ENCODE measurements around the gene CCDC183. TPM values are rescaled to one million over a fixed set of nuclear protein-coding genes. Genes with fewer than 3 reads are reported as not detected.

CCDC183 gene
- total RNA-seq, 1 experiment from 2014 or later = 4.2 TPM

DNA sequence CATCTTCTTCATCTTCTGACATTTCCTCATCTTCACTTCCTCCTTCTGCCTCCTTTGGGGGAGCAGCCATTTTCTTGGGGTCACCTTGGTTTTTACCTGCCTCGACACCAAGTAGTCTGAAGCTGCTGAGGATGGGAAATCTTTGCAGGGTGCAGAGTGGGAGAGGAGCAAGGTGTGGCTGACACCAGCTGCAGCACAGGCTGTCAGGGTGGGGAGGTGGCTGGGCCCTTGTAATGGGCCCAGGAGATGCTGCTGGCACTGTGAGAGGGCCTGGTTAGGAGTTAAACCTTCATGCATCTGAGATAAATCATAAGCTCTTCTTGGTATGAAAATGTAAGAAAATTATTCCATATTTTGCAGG is 19.3 kb downstream of the CCDC183 start:
- peaks cover 4% of the 10 kb centered on the region for H3K36me3 ChIP-seq (ENCODE audit: control insufficient read depth, insufficient read depth, low read length)
- TF ChIP-seq, protein P1, sequence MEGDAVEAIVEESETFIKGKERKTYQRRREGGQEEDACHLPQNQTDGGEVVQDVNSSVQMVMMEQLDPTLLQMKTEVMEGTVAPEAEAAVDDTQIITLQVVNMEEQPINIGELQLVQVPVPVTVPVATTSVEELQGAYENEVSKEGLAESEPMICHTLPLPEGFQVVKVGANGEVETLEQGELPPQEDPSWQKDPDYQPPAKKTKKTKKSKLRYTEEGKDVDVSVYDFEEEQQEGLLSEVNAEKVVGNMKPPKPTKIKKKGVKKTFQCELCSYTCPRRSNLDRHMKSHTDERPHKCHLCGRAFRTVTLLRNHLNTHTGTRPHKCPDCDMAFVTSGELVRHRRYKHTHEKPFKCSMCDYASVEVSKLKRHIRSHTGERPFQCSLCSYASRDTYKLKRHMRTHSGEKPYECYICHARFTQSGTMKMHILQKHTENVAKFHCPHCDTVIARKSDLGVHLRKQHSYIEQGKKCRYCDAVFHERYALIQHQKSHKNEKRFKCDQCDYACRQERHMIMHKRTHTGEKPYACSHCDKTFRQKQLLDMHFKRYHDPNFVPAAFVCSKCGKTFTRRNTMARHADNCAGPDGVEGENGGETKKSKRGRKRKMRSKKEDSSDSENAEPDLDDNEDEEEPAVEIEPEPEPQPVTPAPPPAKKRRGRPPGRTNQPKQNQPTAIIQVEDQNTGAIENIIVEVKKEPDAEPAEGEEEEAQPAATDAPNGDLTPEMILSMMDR (IDR thresholded peaks at IDR 0.05; ENCODE audit: insufficient read depth in 1 of 2, low read depth in 1 of 2, low read length in 1 of 2, severe bottlenecking in 1 of 2, unreplicated experiment in 1 of 2) = no peak
- no peak overlapping the region for H3K27ac Mint-ChIP-seq (ENCODE audit: unreplicated experiment)
- H3K27me3 ChIP-seq (replicated peaks; ENCODE audit: control insufficient read depth, insufficient read depth, low read length) = no peaks in the 10 kb centered on the region
- H3K27me3 Mint-ChIP-seq (ENCODE audit: insufficient read depth, unreplicated experiment) = no peaks in the 10 kb centered on the region
- H3K4me3 Mint-ChIP-seq (ENCODE audit: unreplicated experiment) = no peak overlapping the region
- intact Hi-C loops (cut with micrococcal nuclease; ENCODE audit: unreplicated experiment) = no loop called here
- no peaks in the 10 kb centered on the region for H3K9me3 ChIP-seq
- no peak overlapping the region for H3K4me3 ChIP-seq (ENCODE audit: low read depth, low read length)
- no TSS peak for BruUV-seq (replicated peaks)
- peaks cover 7% of the 10 kb centered on the region for H3K4me1 Mint-ChIP-seq (ENCODE audit: low read depth, unreplicated experiment)
- H3K9me3 Mint-ChIP-seq (ENCODE audit: unreplicated experiment) = no peaks in the 10 kb centered on the region
- POLR2A ChIA-PET = no interaction called here
- H3K36me3 Mint-ChIP-seq (ENCODE audit: insufficient read depth, unreplicated experiment) = peaks cover 87% of the 10 kb centered on the region
- no peaks in the 10 kb centered on the region for H3K4me1 ChIP-seq
- CTCF ChIA-PET = interaction anchor here (0.5 to 1.2 kb wide), 2 partner anchors 27 to 219 kb away, joined by 3 read pairs; partner anchors contain the start of gene AJM1
- DNase-seq = no peak

DNA sequence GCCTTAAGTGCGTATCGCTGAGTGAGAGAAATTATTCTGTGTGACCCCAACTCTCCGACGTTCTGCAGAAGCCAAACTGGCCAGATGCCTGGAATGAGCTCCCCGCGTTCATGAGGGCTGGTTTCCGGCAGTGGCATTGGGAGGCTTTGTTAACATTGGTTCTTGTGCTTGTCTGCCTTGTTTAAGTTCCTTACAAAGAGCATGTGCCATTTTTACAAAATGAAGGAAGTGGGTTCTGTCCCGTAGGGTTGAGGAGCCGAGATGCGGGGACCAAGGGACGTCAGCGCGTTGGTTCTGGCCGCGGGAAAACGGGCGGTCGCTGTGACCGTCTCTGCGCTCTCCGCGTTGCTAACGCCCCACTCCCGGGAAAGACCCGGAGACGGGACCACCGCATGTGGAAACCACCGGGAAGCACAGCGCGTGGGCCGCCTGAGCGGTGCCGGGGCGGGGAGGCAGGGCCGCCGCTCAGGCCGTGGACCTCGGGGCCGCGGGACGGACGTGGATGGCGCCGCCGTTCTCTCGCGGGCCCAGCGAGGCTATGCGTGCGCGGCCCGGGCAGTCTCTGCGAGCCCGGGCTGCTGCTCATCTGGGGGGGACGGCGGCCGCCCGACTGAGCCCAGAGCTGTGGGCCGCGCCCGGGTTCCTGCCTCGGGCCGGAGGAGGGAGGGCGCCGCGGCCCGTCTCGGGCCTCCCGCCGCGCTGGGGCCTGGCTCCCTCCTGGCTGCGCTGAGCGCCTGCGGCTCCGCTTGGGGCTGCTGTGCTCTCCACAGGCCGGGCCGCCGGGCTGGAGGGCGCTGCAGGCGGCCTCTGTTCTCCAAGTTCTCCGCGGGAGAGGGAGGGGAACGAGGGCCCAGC is 25.1 kb downstream of the CCDC183 start:
- ChIA-PET POLR2A (no interaction called here), CTCF (no interaction called here)
- H3K27me3 Mint-ChIP-seq (ENCODE audit: insufficient read depth, unreplicated experiment) = no peaks in the 10 kb centered on the region
- no peaks in the 10 kb centered on the region for H3K4me1 Mint-ChIP-seq (ENCODE audit: low read depth, unreplicated experiment)
- H3K4me3 Mint-ChIP-seq (ENCODE audit: unreplicated experiment) = no peak overlapping the region
- TF ChIP-seq, protein P1 (IDR thresholded peaks at IDR 0.05; ENCODE audit: insufficient read depth in 1 of 2, low read depth in 1 of 2, low read length in 1 of 2, severe bottlenecking in 1 of 2, unreplicated experiment in 1 of 2) = no peak
- BruUV-seq (replicated peaks) = no TSS peak
- Histone ChIP-seq H3K36me3 (ENCODE audit: control insufficient read depth, insufficient read depth, low read length) (no peaks in the 10 kb centered on the region; the same call in 1 of the 2 replicates), H3K4me3 (ENCODE audit: low read depth, low read length) (no peak overlapping the region), H3K27me3 (replicated peaks; ENCODE audit: control insufficient read depth, insufficient read depth, low read length) (no peaks in the 10 kb centered on the region), H3K9me3 (no peaks in the 10 kb centered on the region), H3K4me1 (no peaks in the 10 kb centered on the region)
- DNase-seq = no peak
- H3K36me3 Mint-ChIP-seq (ENCODE audit: insufficient read depth, unreplicated experiment) = peaks cover 84% of the 10 kb centered on the region
- intact Hi-C loops (cut with micrococcal nuclease; ENCODE audit: unreplicated experiment) = no loop called here
- H3K27ac Mint-ChIP-seq (ENCODE audit: unreplicated experiment) = no peak overlapping the region
- no peaks in the 10 kb centered on the region for H3K9me3 Mint-ChIP-seq (ENCODE audit: unreplicated experiment)

DNA sequence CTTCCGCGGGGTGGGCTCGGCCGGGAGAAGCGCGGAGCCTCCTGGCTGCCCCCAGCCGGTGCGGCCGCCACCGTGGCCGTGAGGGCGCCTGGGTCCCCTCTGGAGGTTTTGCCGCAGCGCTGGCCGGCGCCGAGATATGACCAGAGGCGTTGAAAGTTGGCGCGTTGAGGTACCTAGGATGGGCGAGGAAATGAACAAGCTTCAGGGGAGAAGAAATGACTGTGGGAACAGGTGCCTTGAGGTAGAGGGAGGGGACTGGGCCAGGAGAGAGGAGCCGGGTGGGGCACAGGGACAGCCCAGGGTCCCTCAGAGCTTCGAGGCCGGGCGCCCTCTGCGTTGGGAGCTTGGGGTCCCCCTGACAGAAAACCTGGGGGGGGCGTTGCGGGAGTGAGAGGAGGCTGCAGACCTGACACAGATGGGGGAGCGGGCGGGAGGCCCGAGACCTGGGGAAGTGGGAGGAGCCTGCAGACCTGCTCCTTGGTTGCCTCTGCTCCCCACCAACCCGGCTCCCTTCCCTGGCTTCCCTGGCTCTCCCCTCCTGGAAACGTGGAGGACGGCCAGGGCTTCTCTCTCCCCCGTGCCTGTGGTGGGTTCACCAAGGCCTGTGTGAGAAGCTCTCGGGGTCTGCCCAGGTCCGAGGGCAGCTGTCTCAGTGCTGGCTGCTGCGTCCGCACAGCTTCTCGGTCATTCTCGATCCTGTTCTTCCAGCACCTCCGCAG is 25.8 kb downstream of the CCDC183 start:
- Mint-ChIP-seq H3K27me3 (ENCODE audit: insufficient read depth, unreplicated experiment) (no peaks in the 10 kb centered on the region), H3K4me3 (ENCODE audit: unreplicated experiment) (no peak overlapping the region), H3K9me3 (ENCODE audit: unreplicated experiment) (no peaks in the 10 kb centered on the region), H3K36me3 (ENCODE audit: insufficient read depth, unreplicated experiment) (peaks cover 78% of the 10 kb centered on the region), H3K4me1 (ENCODE audit: low read depth, unreplicated experiment) (no peaks in the 10 kb centered on the region), H3K27ac (ENCODE audit: unreplicated experiment) (no peak overlapping the region)
- TF ChIP-seq, protein P1 (IDR thresholded peaks at IDR 0.05; ENCODE audit: insufficient read depth in 1 of 2, low read depth in 1 of 2, low read length in 1 of 2, severe bottlenecking in 1 of 2, unreplicated experiment in 1 of 2) = no peak
- no TSS peak for BruUV-seq (replicated peaks)
- intact Hi-C loops (cut with micrococcal nuclease; ENCODE audit: unreplicated experiment) = no loop called here
- no peak overlapping the region for H3K4me3 ChIP-seq (ENCODE audit: low read depth, low read length)
- H3K36me3 ChIP-seq (ENCODE audit: control insufficient read depth, insufficient read depth, low read length) = no peaks in the 10 kb centered on the region; the same call in 1 of the 2 replicates
- ChIA-PET POLR2A (no interaction called here), CTCF (interaction anchor here (0.6 to 1.8 kb wide), 3 partner anchors 20 to 245 kb away, joined by 4 to 8 read pairs (median 4); partner anchors contain the start of gene AJM1)
- H3K9me3 ChIP-seq = no peaks in the 10 kb centered on the region
- no peaks in the 10 kb centered on the region for H3K4me1 ChIP-seq
- no peak for DNase-seq
- H3K27me3 ChIP-seq (replicated peaks; ENCODE audit: control insufficient read depth, insufficient read depth, low read length) = no peaks in the 10 kb centered on the region

Measured in Caco-2 (cell line).